Liver (tissue), 3 donors: ENCODE measurements around the gene KANK2.

ENCODE experiments used
- CTCF ChIP-seq: fragments of 150-350 bp; IDR thresholded peaks from 2 replicates; pipeline ENCODE4 v1.5.1; 2017; ENCODE audit warnings: improper control_type of control experiment, low read depth, low read length; ENCODE audit not compliant: missing input control
- RAD21 ChIP-seq, 2 donors: IDR thresholded peaks; 2 replicates each; pipeline ENCODE4 v1.6.1; 2016; ENCODE audit warnings: antibody characterized with exemption in 2 of 2, mild to moderate bottlenecking in 2 of 2
- REST ChIP-seq: IDR thresholded peaks from 2 replicates; pipeline ENCODE4 v1.6.1; 2016; ENCODE audit warnings: antibody characterized with exemption, mild to moderate bottlenecking
- SP1 ChIP-seq: IDR thresholded peaks from 2 replicates; pipeline ENCODE4 v1.6.1; 2018; ENCODE audit warnings: antibody characterized with exemption, mild to moderate bottlenecking
- YY1 ChIP-seq: IDR thresholded peaks from 2 replicates; pipeline ENCODE4 v1.6.1; 2016; ENCODE audit warnings: antibody characterized with exemption, mild to moderate bottlenecking
- ZBTB33 ChIP-seq: IDR thresholded peaks from 2 replicates; pipeline ENCODE4 v1.6.1; 2016; ENCODE audit warnings: antibody characterized with exemption
- donor health status: healthy.
- donor health status: healthy.

GRCh38 chr19:11191273-11191755, 6.0 kb downstream of the KANK2 start:
- TF ChIP-seq REST (no peak), CTCF (no peak), YY1 (no peak), ZBTB33 (no peak), RAD21 (IDR thresholded peaks at IDR 0.05) (no peak), SP1 (no peak)
